HCT116 (cell line): ENCODE results near the gene ATXN1. TPM values are rescaled to one million over a fixed set of nuclear protein-coding genes. Genes with fewer than 3 reads are reported as not detected.

ENCODE experiments used
- ATAC-seq: fragments of 200-7000 bp; cut with Tn5 transposase; 2 replicates; pipeline ENCODE4 v1.9.1; 2020; ENCODE audit warnings: mild to moderate bottlenecking, moderate library complexity
- BruUV-seq: library from RNA; stranded (reverse); fragments of 400-500 nt; replicated peaks from 2 replicates; lab custom pipeline; 2021; lab: Mats Ljungman, UMichigan
- CTCF ChIA-PET: fragments of 300-600 bp; sonication (Branson Sonifier 250); formaldehyde crosslinking; loops from one replicate; lab custom pipeline; 2021; ENCODE audit warnings: antibody characterized with exemption; lab: Charles Lee
- POLR2A ChIA-PET: fragments of 300-600, 350-600 bp; sonication (Branson Sonifier 250); formaldehyde crosslinking; loops from one replicate; lab custom pipeline; 2021; ENCODE audit warnings: antibody characterized with exemption; lab: Charles Lee
- RAD21 ChIA-PET, 2 experiments: fragments of 300-600 bp; sonication (Branson Sonifier 250); formaldehyde crosslinking; loops; one replicate each; lab custom pipeline; 2023; ENCODE audit warnings: low total read pairs in 2 of 2; ENCODE audit not compliant: uncharacterized antibody in 2 of 2, unreplicated experiment in 2 of 2, low non-redundant PET in 1 of 2; lab: Charles Lee
- DNase-seq: peaks from one replicate; pipeline ENCODE4 v3.0.0-alpha.2; 2010; ENCODE audit warnings: low read depth, low spot score
- H2AFZ ChIP-seq: fragments of 200-600 bp; shearing (Covaris generic), sonication (generic); 2 replicates; pipeline ENCODE4 v1.6.1; 2017; ENCODE audit warnings: low read depth, mixed run types, mixed read lengths, antibody characterized with exemption, low read length; ENCODE audit not compliant: poor library complexity, severe bottlenecking
- H3K27ac ChIP-seq: 2 replicates; pipeline ENCODE4 v1.5.1; 2012; ENCODE audit warnings: low read depth, low read length
- H3K27me3 ChIP-seq: fragments of 200-600 bp; sonication (generic); 2 replicates; pipeline ENCODE4 v1.6.1; 2016; ENCODE audit warnings: mixed run types, low read length, mixed read lengths; ENCODE audit not compliant: insufficient read depth
- H3K36me3 ChIP-seq, 2 experiments: fragments of 200-500 bp in 1 of 2; fragments of 200-600 bp in 1 of 2; sonication (Bioruptor generic) in 1 of 2; sonication (generic) in 1 of 2; 2 replicates each; pipeline versions ENCODE4 v1.5.1 to v1.6.1; 2014 to 2016; ENCODE audit warnings: low read length in 2 of 2, inconsistent platforms in 1 of 2, mixed read lengths in 1 of 2, mixed run types in 1 of 2; ENCODE audit not compliant: insufficient read depth in 2 of 2, control insufficient read depth in 1 of 2
- H3K4me1 ChIP-seq, 2 experiments: fragments of 200-600 bp in 1 of 2; sonication (generic) in 1 of 2; 2 replicates each; pipeline versions ENCODE4 v1.5.1 to v1.6.1; 2012 to 2017; ENCODE audit warnings: low read length in 2 of 2, inconsistent platforms in 1 of 2, mild to moderate bottlenecking in 1 of 2, mixed read lengths in 1 of 2, mixed run types in 1 of 2, moderate library complexity in 1 of 2; ENCODE audit not compliant: insufficient read depth in 2 of 2, control insufficient read depth in 1 of 2
- H3K4me2 ChIP-seq: fragments of 200-600 bp; sonication (generic); 2 replicates; pipeline ENCODE4 v1.6.1; 2017; ENCODE audit warnings: mixed run types, low read length, mixed read lengths
- H3K4me3 ChIP-seq, 2 experiments: fragments of 200-600 bp in 1 of 2; sonication (generic) in 1 of 2; replicated peaks in 1 of 2; 2 replicates each; pipeline ENCODE4 v1.5.1; 2011 to 2016; ENCODE audit warnings: low read length in 2 of 2, control low read depth in 1 of 2, low read depth in 1 of 2, mild to moderate bottlenecking in 1 of 2, mixed read lengths in 1 of 2, mixed run types in 1 of 2
- H3K79me2 ChIP-seq: fragments of 200-600 bp; sonication (generic); 2 replicates; pipeline ENCODE4 v1.6.1; 2017; ENCODE audit warnings: mild to moderate bottlenecking, mixed run types, low read length, moderate library complexity, mixed read lengths; ENCODE audit not compliant: insufficient read depth
- H3K9ac ChIP-seq: fragments of 200-600 bp; sonication (generic); 2 replicates; pipeline ENCODE4 v1.6.1; 2016; ENCODE audit warnings: low read length, mixed read lengths
- H3K9me2 ChIP-seq: fragments of 200-600 bp; sonication (generic), shearing (Covaris generic); 2 replicates; pipeline ENCODE4 v1.6.1; 2017; ENCODE audit warnings: mixed run types, mild to moderate bottlenecking, moderate library complexity; ENCODE audit not compliant: insufficient read depth
- H3K9me3 ChIP-seq, 2 experiments: fragments of 200-500 bp in 1 of 2; fragments of 200-600 bp in 1 of 2; sonication (Bioruptor generic) in 1 of 2; sonication (generic) in 1 of 2; 2 replicates each; pipeline ENCODE4 v1.6.1; 2014 to 2017; ENCODE audit warnings: low read length in 2 of 2, mixed read lengths in 2 of 2, inconsistent platforms in 1 of 2, low read depth in 1 of 2, mild to moderate bottlenecking in 1 of 2, mixed run types in 1 of 2, moderate library complexity in 1 of 2; ENCODE audit not compliant: control insufficient read depth in 1 of 2, insufficient read depth in 1 of 2
- H4K20me1 ChIP-seq: fragments of 200-600 bp; sonication (generic), shearing (Covaris generic); 2 replicates; pipeline ENCODE4 v1.6.1; 2017; ENCODE audit warnings: mixed run types, mild to moderate bottlenecking, moderate library complexity; ENCODE audit not compliant: insufficient read depth
- CBX3 ChIP-seq: IDR thresholded peaks from 2 replicates; pipeline ENCODE4 v1.6.1; 2012; ENCODE audit warnings: low read depth
- EGR1 ChIP-seq: IDR thresholded peaks from 2 replicates; pipeline ENCODE4 v1.6.1; 2012; ENCODE audit warnings: low read depth
- ELF1 ChIP-seq: IDR thresholded peaks from 2 replicates; pipeline ENCODE4 v1.6.1; 2012; ENCODE audit warnings: low read depth, borderline replicate concordance
- EZH2 ChIP-seq: fragments of 200-600 bp; sonication (generic); IDR thresholded peaks from 2 replicates; pipeline ENCODE4 v1.6.1; 2017; ENCODE audit warnings: antibody characterized with exemption, mixed run types
- EZH2phosphoT487 ChIP-seq: fragments of 200-600 bp; IDR thresholded peaks from 2 replicates; pipeline ENCODE4 v1.6.1; 2018; ENCODE audit warnings: antibody characterized with exemption, borderline replicate concordance
- FOSL1 ChIP-seq: IDR thresholded peaks from 2 replicates; pipeline ENCODE4 v1.6.1; 2012; ENCODE audit warnings: low read depth
- POLR2A ChIP-seq: IDR thresholded peaks from 2 replicates; pipeline ENCODE4 v1.7.0; 2011; ENCODE audit warnings: borderline replicate concordance; ENCODE audit not compliant: insufficient read depth, insufficient read length; ENCODE audit errors: extremely low read depth
- POLR2AphosphoS5 ChIP-seq: IDR thresholded peaks from 2 replicates; pipeline ENCODE4 v1.6.1; 2011; ENCODE audit warnings: mild to moderate bottlenecking, low read depth, low read length, moderate library complexity
- SIN3A ChIP-seq: IDR thresholded peaks from 2 replicates; pipeline ENCODE4 v1.6.1; 2012; ENCODE audit warnings: low read depth
- SP1 ChIP-seq: IDR thresholded peaks from 2 replicates; pipeline ENCODE4 v1.6.1; 2012; ENCODE audit warnings: low read depth
- YY1 ChIP-seq: IDR thresholded peaks from 2 replicates; pipeline ENCODE4 v1.6.1; 2011; ENCODE audit warnings: low read length, low read depth, moderate library complexity, mild to moderate bottlenecking; ENCODE audit not compliant: insufficient replicate concordance; ENCODE audit errors: extremely low read depth
- ZFX ChIP-seq: fragments of 450-650 bp; IDR thresholded peaks from 2 replicates; pipeline ENCODE4 v1.6.1; 2017
- intact Hi-C: fragments of 100-400 bp; cut with micrococcal nuclease; formaldehyde crosslinking; loops from 2 replicates; pipeline ENCODE4 v1.10.0; 2022
- total RNA-seq: library from RNA; stranded (reverse); gene quantifications from one replicate; pipeline ENCODE4 v1.2.1, GENCODE V29; 2021; ENCODE audit not compliant: unreplicated experiment
- TF ChIP-seq, protein P1 (sequence below), 3 experiments: fragments of 200-600 bp in 1 of 3; sonication (generic) in 1 of 3; IDR thresholded peaks in 2 of 3; conservative IDR thresholded peaks in 1 of 3; 2 replicates each; pipeline ENCODE4 v1.5.1; 2012 to 2017; ENCODE audit warnings: low read depth in 2 of 3, low read length in 2 of 3, antibody characterized with exemption in 1 of 3, borderline replicate concordance in 1 of 3, control low read depth in 1 of 3, mild to moderate bottlenecking in 1 of 3, mixed read lengths in 1 of 3, mixed run types in 1 of 3, moderate library complexity in 1 of 3; ENCODE audit not compliant: insufficient read depth in 1 of 3
- TF ChIP-seq, protein P2 (sequence below): IDR thresholded peaks from 2 replicates; pipeline ENCODE4 v1.6.1; 2011; ENCODE audit warnings: mild to moderate bottlenecking, low read length, moderate library complexity; ENCODE audit not compliant: insufficient replicate concordance; ENCODE audit errors: extremely low read depth
- TF ChIP-seq, protein P3 (sequence below): IDR thresholded peaks from 2 replicates; pipeline ENCODE4 v1.6.1; 2012

Gene ATXN1
- total RNA-seq, 1 experiment from 2014 or later, result 21.0 TPM

DNA sequence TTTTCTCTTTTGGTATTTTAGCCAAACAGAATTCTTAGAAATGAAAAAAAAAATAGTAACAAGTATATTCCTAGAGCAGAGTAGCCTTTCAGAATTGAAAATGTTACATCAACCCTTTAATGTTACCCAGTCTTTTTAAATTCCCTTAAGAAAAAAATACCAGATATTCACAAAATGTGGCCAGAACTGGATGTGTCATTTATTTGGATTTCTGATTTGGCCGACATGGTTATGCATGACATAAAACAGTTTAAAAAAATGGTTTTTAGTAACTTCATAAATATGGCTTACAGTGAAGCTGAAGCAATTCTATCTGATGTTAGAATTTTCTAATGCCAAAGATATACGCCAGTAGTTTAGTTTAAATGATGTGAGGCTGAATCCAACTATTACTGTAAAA lies 112.0 kb downstream of the ATXN1 start:
- Histone ChIP-seq H4K20me1 (no peaks in the 10 kb centered on the region), H3K9me2 (no peaks in the 10 kb centered on the region), H3K36me3 (no peaks in the 10 kb centered on the region), H3K27me3 (no peaks in the 10 kb centered on the region), H3K4me2 (no peak overlapping the region), H3K9ac (no peak overlapping the region), H3K79me2 (no peaks in the 10 kb centered on the region), H3K4me1 (no peaks in the 10 kb centered on the region; a peak in 1 of 4 replicates), H2AFZ (no peak overlapping the region), H3K4me3 (no peak overlapping the region), H3K9me3 (no peaks in the 10 kb centered on the region), H3K27ac (no peak overlapping the region)
- CTCF ChIA-PET, result interaction anchor here (0.7 kb wide), 1 partner anchor 110 kb away, joined by 3 read pairs; no protein-coding TSS in a partner anchor
- no TSS peak for BruUV-seq
- DNase-seq (no peak), ATAC-seq (no peak)
- POLR2A ChIA-PET, result no interaction called here
- intact Hi-C loops, result no loop called here
- TF ChIP-seq SIN3A (no peak), SP1 (no peak)
- TF ChIP-seq, protein P1, sequence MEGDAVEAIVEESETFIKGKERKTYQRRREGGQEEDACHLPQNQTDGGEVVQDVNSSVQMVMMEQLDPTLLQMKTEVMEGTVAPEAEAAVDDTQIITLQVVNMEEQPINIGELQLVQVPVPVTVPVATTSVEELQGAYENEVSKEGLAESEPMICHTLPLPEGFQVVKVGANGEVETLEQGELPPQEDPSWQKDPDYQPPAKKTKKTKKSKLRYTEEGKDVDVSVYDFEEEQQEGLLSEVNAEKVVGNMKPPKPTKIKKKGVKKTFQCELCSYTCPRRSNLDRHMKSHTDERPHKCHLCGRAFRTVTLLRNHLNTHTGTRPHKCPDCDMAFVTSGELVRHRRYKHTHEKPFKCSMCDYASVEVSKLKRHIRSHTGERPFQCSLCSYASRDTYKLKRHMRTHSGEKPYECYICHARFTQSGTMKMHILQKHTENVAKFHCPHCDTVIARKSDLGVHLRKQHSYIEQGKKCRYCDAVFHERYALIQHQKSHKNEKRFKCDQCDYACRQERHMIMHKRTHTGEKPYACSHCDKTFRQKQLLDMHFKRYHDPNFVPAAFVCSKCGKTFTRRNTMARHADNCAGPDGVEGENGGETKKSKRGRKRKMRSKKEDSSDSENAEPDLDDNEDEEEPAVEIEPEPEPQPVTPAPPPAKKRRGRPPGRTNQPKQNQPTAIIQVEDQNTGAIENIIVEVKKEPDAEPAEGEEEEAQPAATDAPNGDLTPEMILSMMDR (IDR thresholded peaks at IDR 0.05 in 2 of 3, conservative IDR thresholded peaks at IDR 0.05 in 1 of 3; ENCODE audit: borderline replicate concordance in 1 of 3, insufficient read depth in 1 of 3, low read depth in 2 of 3, low read length in 2 of 3), result no peak
- TF ChIP-seq, protein P2, sequence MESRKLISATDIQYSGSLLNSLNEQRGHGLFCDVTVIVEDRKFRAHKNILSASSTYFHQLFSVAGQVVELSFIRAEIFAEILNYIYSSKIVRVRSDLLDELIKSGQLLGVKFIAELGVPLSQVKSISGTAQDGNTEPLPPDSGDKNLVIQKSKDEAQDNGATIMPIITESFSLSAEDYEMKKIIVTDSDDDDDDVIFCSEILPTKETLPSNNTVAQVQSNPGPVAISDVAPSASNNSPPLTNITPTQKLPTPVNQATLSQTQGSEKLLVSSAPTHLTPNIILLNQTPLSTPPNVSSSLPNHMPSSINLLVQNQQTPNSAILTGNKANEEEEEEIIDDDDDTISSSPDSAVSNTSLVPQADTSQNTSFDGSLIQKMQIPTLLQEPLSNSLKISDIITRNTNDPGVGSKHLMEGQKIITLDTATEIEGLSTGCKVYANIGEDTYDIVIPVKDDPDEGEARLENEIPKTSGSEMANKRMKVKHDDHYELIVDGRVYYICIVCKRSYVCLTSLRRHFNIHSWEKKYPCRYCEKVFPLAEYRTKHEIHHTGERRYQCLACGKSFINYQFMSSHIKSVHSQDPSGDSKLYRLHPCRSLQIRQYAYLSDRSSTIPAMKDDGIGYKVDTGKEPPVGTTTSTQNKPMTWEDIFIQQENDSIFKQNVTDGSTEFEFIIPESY, result no peak
- RAD21 ChIA-PET, result no interaction called here

DNA sequence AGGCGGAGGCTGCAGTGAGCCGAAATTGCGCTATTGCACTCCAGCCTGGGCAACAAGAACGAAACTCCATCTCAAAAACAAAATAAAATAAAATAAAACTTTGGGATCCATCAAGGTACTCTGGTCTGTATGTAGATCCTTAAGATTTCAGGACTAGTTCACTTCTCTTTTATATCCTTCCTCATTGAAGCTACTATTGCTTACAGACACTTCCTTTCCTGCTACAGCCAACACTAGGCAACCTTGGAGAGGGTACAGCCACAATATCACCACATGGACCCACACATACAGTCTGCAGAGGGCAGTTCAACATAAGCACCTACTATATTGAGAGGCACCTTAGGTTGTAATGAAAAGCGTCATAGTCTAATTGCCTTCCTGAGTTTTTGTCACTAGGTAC lies 113.3 kb downstream of the ATXN1 start:
- no peaks in the 10 kb centered on the region for H4K20me1 ChIP-seq
- no peak for DNase-seq
- no peak overlapping the region for H3K27ac ChIP-seq
- no peaks in the 10 kb centered on the region for H3K9me2 ChIP-seq
- H3K4me1 ChIP-seq, result no peaks in the 10 kb centered on the region; a peak in 1 of 4 replicates
- no peak overlapping the region for H2AFZ ChIP-seq
- intact Hi-C loops, result no loop called here
- H3K79me2 ChIP-seq, result no peaks in the 10 kb centered on the region
- ChIA-PET RAD21 (no interaction called here), POLR2A (no interaction called here), CTCF (no interaction called here)
- H3K4me3 ChIP-seq, result no peak overlapping the region
- no peaks in the 10 kb centered on the region for H3K27me3 ChIP-seq
- H3K4me2 ChIP-seq, result no peak overlapping the region
- no TSS peak for BruUV-seq
- H3K9ac ChIP-seq, result no peak overlapping the region
- no peaks in the 10 kb centered on the region for H3K9me3 ChIP-seq
- H3K36me3 ChIP-seq, result no peaks in the 10 kb centered on the region
- no peak for ATAC-seq
- TF ChIP-seq EZH2phosphoT487 (no peak), ZFX (no peak), YY1 (no peak), POLR2AphosphoS5 (no peak), EGR1 (no peak), FOSL1 (no peak), ELF1 (no peak), EZH2 (no peak), CBX3 (no peak), SP1 (no peak), POLR2A (no peak)
- TF ChIP-seq, protein P2, result no peak
- TF ChIP-seq, protein P3, sequence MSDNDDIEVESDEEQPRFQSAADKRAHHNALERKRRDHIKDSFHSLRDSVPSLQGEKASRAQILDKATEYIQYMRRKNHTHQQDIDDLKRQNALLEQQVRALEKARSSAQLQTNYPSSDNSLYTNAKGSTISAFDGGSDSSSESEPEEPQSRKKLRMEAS, result no peak
